ENCODE results near the gene COMTD1.

The COMTD1 gene

GRCh38 chr10:75235375-75236177 is at the start of gene COMTD1:
Gene COMTD1 (minus strand): TSS chr10:75235957. CDS start chr10:75235928, 29 bp downstream.
- peak; percentile 80 to 99 (median 92) for DNase-seq
- intact Hi-C loops (cut with DNase I): loop anchor here (5.0 to 10.0 kb wide), 3 partner anchors 231 to 1351 kb away; no protein-coding TSS in a partner anchor

DNA sequence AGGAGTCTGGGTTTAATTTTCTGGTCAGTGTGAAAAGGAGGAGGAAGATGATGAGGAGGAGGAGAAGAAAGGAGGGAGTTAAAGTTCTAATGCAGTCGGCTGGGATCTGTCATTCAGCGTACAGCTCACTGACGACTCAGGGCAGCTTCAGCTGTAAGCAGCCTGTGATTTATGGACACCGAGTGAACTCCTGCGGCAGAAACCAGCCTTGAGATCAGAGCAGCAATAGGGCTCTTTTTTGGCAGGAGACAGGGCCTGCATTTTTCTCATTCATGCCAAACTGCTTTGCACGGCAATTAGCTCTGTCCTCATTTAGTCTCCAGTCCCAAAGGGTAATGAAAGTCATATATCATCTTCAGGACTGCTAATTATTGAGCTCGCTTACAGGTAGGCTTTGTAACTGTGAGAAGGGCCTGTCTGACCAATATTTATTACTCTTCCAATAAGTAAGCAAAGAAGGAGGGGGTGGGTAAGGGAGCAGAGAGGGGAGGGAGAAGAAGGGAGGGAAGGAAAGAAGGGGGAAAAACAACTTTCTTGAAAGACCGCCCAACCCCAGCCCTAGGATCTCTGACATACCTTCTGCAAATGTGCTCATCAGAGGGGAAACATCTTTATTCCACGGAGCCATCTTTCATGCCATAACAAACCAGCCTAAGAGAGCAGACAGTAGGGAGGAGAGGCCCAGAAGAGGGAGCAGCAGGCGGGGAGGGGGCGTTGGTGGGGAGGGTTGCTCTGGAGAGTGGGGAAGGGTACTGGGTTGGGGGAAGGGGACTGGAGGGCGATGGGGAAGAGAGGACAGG is 48.1 kb upstream of the COMTD1 start:
- intact Hi-C loops (cut with DNase I): no loop called here
- peak in 2 of 10 donors; percentile 12 to 24 for DNase-seq

GRCh38 chr10:75283078-75283670 is 47.4 kb upstream of the COMTD1 start:
- intact Hi-C loops (cut with DNase I): no loop called here
- peak in 1 of 10 donors; percentile 72 for DNase-seq

- no peak for DNase-seq
- intact Hi-C loops (cut with DNase I): no loop called here
Observed at GRCh38 chr10:75281974-75282373, 46.2 kb upstream of the COMTD1 start.

DNA sequence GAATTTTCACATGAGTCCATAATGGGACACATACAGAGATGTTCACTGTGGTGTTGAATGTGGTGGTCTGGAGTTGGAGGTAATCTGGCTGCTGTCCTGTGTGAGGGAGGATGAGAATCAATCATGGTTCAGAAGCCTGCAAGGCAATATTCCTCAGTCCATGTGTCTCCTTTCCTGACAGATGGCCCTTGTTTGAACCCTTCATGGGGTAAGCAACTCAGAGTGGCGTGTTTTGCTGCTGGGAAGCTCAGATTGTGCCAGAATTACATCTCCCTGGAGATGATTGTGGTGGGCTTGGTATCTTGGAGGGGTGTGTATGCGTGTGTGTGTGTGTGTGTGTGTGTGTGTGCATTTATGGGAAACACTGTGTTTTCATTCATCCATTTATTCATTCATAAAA is 44.5 kb upstream of the COMTD1 start:
- DNase-seq: no peak
- intact Hi-C loops (cut with DNase I): no loop called here

GRCh38 chr10:75276069-75276872 is 40.5 kb upstream of the COMTD1 start:
- intact Hi-C loops (cut with DNase I): no loop called here
- peak in 1 of 10 donors; percentile 62 for DNase-seq

- intact Hi-C loops (cut with DNase I): no loop called here
- peak in 1 of 10 donors; percentile 35 for DNase-seq
Observed at GRCh38 chr10:75272896-75273295, 37.1 kb upstream of the COMTD1 start.

DNA sequence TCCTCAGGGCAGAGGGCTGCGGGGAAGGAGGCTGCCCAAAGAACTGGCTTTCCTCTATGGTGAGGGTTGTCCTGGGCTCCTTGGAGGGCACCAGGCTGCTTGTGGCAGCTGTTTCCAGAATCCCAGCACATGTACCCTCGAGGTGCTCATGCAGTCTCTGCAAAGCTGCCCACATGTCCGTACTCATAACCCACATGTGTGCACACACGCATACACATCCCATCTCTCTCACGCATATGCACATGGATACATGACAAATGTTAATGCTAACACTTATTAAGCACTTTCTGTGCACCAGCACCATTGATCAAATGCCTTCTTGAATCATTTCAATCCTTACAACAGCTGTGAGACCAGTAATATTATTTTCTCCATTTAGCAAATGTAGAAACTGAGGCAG is 36.3 kb upstream of the COMTD1 start:
- DNase-seq: peak in 1 of 10 donors; percentile 38
- intact Hi-C loops (cut with DNase I): no loop called here

GRCh38 chr10:75269605-75270004 is 33.8 kb upstream of the COMTD1 start:
- intact Hi-C loops (cut with DNase I): no loop called here
- peak in 1 of 10 donors; percentile 46 for DNase-seq

GRCh38 chr10:75266945-75267344 is 31.2 kb upstream of the COMTD1 start:
- intact Hi-C loops (cut with DNase I): no loop called here

GRCh38 chr10:75265856-75266255 is 30.1 kb upstream of the COMTD1 start:
- peak in 1 of 10 donors; percentile 29 for DNase-seq
- intact Hi-C loops (cut with DNase I): no loop called here

More at GRCh38 chr10:75266945-75267344, 31.2 kb upstream of the COMTD1 start:
- DNase-seq: no peak

- intact Hi-C loops (cut with DNase I): no loop called here
- DNase-seq: peak in 1 of 10 donors; percentile 46
Observed at GRCh38 chr10:75263806-75264205, 28.0 kb upstream of the COMTD1 start.

DNA sequence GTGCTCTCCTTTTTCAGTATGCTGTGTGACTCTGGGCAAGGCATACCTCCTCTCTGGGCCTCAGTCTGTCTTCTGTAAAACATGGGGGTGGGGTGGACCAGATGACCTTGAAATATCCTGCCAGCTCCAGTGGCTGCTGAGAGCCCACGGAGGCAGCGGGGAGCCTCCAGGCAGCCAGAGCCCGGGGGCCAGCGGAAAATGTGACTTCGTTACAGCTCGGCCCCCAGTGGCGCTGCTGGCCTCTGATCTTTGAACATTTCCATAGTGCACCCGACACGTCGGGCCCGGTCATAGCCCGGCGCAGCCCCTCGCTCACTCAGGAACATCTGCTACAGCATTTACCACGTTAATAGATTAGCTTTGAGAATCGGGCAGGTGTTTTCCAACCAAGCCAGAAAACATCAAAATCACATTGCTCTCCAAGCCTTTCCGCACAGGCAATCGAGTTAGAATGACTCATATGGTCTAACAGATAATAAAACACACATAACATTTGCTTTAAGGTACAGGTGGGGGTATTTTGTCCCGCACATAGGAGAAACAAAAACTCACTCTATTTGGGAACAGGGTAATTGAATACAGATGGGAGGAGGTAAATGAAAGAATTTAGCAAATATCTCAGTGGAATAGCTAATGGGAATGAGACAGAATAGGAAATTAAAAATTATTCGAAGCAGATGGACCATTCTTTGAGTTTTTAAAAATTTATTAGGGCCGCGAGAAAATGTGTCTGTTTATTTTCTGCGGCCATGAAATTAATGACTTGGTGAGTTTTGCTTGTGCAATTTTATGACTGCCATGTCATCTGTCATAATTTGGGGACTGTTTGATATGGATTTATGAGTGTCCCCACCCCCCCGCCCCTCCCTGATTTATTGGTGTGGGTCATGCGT is 26.3 kb upstream of the COMTD1 start:
- intact Hi-C loops (cut with DNase I): no loop called here
- peak in 1 of 10 donors; percentile 56 for DNase-seq

DNA sequence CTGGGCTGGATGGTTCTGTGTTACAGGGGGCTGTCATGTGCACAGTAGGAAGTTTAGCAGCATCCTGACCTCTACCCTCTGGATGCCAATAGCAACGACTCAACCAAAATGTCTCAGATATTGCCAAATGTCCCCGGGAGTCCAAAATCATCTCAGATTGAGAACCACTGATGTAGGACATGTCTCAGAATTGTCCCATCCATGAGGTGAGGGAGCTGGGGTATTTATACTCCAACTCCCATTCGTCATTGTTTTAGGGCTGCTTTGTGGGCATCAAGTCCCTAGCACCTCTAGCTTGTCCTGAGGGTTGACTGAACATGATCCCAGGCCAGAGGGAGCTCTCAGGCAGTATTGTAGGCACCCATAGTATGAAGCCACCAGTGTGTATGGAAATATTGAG is 25.2 kb upstream of the COMTD1 start:
- DNase-seq: peak in 1 of 10 donors; percentile 12
- intact Hi-C loops (cut with DNase I): no loop called here

GRCh38 chr10:75254739-75255138 is 19.0 kb upstream of the COMTD1 start:
- DNase-seq: no peak
- intact Hi-C loops (cut with DNase I): no loop called here

DNA sequence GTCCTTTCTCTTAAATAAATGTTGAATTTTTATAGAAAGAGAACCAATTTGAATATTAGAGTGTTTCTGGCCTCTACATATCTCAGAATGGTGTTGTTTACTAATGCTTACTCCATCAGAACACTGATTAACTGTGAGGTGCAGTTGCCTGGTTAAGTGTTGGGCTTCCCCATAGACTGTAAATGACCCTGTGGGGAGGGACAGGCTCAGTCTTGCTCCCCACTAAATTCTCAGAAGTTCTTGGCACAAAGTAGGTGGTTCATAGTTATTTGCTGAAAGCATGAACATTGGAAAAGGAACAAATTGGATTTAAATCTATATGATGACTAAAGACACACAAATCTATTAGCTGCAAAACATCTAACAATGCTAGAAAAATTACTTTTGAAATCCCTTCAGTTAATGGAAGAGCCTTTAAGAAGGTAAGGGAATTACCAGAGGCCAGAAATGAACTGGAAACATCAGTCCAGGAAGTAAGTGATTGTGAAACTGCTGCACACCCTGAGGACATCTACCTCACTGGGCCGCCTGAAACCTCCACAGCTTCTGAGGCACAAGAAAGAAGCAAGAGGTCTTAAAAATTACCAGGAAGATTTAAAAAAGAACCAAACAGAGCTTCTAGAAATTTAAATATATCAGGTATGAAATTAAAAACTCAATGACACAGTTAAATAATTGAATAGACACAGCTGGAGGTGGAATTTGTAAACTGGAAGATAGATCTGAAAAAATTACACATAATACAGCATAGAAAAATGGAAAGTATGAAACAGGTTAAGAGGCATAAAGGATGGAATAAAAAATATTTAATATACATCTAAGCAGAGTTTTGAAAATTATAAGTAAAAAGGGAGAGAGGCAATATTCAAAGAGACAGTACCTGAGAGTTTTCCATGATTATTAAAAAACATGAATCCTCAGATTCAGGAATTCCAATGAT is 17.8 kb upstream of the COMTD1 start:
- intact Hi-C loops (cut with DNase I): no loop called here
- DNase-seq: no peak

GRCh38 chr10:75250934-75251333 is 15.2 kb upstream of the COMTD1 start:
- intact Hi-C loops (cut with DNase I): no loop called here

DNA sequence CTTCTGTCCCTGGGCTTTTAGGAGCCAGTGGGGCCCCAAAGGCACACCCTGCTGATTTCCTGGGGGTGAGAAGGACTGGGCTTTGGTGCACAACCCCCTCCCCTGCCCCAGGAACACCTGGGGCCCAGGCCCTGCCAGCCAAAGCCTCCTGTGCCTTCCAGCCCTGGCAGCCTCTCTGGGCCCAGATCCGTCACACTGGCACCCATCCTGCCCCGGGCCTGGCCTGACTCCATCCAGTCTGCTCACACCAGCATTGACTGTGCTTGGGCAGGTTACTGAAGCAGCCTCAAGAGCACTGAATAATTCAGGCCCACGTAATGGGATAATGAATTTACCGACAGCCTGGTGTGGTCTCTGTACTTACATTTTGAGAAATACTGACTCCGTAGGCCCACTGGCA is 12.0 kb upstream of the COMTD1 start:
- peak in 2 of 10 donors; percentile 14 to 69 for DNase-seq
- intact Hi-C loops (cut with DNase I): no loop called here

More at GRCh38 chr10:75250934-75251333, 15.2 kb upstream of the COMTD1 start:
- peak in 1 of 10 donors; percentile 49 for DNase-seq

Measured in posterior cingulate gyrus (tissue), 11 donors.